ENCODE measurements around the gene RAD9B. TPM values are rescaled to one million over a fixed set of nuclear protein-coding genes. Genes with fewer than 3 reads are reported as not detected.

Gene RAD9B
- total and polyA plus RNA-seq, 2 of the 13 experiments (the other 11 are each of a cell fraction or from before 2014, with no cell fraction given): 0.05 to 0.38 TPM

DNA sequence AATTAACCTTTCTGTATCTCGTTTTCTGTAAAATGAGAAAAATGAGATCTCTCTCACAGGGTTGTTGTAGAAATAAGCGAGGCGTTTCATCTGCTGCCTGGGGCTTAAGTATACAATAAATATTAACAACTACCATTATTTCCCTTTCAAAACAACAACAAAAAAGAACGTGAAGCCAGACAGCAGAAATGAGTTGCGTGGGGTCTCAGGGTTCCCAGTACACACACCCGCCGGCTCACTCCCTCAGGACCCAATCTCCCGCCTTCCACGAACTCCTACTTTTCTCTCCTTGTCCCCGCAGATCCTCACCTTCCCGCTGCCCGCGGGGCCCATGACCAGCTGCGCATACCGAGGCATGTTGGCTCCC, 34.3 kb upstream of the RAD9B start (continued):
- TF ChIP-seq, protein P1, sequence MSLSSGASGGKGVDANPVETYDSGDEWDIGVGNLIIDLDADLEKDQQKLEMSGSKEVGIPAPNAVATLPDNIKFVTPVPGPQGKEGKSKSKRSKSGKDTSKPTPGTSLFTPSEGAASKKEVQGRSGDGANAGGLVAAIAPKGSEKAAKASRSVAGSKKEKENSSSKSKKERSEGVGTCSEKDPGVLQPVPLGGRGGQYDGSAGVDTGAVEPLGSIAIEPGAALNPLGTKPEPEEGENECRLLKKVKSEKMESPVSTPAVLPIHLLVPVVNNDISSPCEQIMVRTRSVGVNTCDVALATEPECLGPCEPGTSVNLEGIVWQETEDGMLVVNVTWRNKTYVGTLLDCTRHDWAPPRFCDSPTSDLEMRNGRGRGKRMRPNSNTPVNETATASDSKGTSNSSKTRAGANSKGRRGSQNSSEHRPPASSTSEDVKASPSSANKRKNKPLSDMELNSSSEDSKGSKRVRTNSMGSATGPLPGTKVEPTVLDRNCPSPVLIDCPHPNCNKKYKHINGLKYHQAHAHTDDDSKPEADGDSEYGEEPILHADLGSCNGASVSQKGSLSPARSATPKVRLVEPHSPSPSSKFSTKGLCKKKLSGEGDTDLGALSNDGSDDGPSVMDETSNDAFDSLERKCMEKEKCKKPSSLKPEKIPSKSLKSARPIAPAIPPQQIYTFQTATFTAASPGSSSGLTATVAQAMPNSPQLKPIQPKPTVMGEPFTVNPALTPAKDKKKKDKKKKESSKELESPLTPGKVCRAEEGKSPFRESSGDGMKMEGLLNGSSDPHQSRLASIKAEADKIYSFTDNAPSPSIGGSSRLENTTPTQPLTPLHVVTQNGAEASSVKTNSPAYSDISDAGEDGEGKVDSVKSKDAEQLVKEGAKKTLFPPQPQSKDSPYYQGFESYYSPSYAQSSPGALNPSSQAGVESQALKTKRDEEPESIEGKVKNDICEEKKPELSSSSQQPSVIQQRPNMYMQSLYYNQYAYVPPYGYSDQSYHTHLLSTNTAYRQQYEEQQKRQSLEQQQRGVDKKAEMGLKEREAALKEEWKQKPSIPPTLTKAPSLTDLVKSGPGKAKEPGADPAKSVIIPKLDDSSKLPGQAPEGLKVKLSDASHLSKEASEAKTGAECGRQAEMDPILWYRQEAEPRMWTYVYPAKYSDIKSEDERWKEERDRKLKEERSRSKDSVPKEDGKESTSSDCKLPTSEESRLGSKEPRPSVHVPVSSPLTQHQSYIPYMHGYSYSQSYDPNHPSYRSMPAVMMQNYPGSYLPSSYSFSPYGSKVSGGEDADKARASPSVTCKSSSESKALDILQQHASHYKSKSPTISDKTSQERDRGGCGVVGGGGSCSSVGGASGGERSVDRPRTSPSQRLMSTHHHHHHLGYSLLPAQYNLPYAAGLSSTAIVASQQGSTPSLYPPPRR (CRISPR knock-in tag; IDR thresholded peaks at IDR 0.05; ENCODE audit: borderline replicate concordance): no peak
- TF ChIP-seq MIER3 (CRISPR knock-in tag; IDR thresholded peaks at IDR 0.05; ENCODE audit: borderline replicate concordance) (no peak), NCOA1 (CRISPR knock-in tag; IDR thresholded peaks at IDR 0.05) (0 out of 2 replicates have a peak, but pooled peaks have one; percentile 10), SOX6 (IDR thresholded peaks at IDR 0.05) (no peak), SOX6 (CRISPR knock-in tag; IDR thresholded peaks at IDR 0.05) (no peak), ZNF230 (CRISPR knock-in tag; IDR thresholded peaks at IDR 0.05) (0 out of 2 replicates have a peak, but pooled peaks have one; percentile 11), RARG (CRISPR knock-in tag; IDR thresholded peaks at IDR 0.05; ENCODE audit: low read depth) (no peak)
- TF ChIP-seq, protein P2, sequence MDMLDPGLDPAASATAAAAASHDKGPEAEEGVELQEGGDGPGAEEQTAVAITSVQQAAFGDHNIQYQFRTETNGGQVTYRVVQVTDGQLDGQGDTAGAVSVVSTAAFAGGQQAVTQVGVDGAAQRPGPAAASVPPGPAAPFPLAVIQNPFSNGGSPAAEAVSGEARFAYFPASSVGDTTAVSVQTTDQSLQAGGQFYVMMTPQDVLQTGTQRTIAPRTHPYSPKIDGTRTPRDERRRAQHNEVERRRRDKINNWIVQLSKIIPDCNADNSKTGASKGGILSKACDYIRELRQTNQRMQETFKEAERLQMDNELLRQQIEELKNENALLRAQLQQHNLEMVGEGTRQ (IDR thresholded peaks at IDR 0.05; ENCODE audit: low read depth, low read length): no peak
- TF ChIP-seq, protein P2 (CRISPR knock-in tag; IDR thresholded peaks at IDR 0.05; ENCODE audit: borderline replicate concordance): no peak
- TF ChIP-seq, protein P3, sequence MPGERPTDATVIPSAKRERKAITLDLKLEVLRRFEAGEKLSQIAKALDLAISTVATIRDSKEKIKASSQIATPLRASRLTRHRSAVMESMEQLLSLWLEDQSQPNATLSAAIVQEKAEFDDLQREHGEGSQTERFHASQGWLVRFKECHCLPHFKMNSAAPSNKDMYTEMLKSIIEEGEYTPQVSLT (CRISPR knock-in tag; IDR thresholded peaks at IDR 0.05; ENCODE audit: borderline replicate concordance, low read depth): 0 out of 2 replicates have a peak, but pooled peaks have one; percentile 31

All from HepG2 (cell line).